ENCODE measurements around the gene CACNA1A. TPM values are rescaled to one million over a fixed set of nuclear protein-coding genes. Genes with fewer than 3 reads are reported as not detected.
"Not testable (repeated sequence)": the region's sequence is repeated elsewhere in the genome, so short reads cannot be mapped to it uniquely, and the experiment has no call there.

CACNA1A gene
- polyA plus RNA-seq, 1 donor from 2014 or later, result 3.1 TPM

DNA sequence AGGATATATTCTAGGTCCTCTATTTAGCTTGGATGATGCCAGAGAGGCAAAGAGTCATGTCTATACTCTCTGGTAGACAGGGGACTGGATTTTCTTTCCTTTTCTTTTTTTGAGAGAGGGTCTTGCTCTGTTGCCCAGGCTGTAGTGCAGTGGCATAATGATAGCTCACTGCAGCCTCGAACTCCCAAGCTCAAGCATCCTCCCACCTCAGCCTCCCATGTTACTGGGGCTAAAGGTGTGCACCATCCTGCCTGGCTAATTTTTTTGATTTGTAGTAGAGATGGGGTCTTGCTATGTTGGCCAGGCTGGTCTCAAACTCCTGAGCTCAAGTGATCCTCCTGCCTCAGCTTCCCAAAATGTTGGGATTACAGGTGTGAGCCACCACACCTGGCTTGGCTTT lies 249.9 kb downstream of the CACNA1A start:
- H3K36me3 Mint-ChIP-seq, H3K4me3 Mint-ChIP-seq, H3K4me1 Mint-ChIP-seq, H3K27me3 Mint-ChIP-seq, H3K9me3 Mint-ChIP-seq, H3K27ac Mint-ChIP-seq: not testable (repeated sequence)

DNA sequence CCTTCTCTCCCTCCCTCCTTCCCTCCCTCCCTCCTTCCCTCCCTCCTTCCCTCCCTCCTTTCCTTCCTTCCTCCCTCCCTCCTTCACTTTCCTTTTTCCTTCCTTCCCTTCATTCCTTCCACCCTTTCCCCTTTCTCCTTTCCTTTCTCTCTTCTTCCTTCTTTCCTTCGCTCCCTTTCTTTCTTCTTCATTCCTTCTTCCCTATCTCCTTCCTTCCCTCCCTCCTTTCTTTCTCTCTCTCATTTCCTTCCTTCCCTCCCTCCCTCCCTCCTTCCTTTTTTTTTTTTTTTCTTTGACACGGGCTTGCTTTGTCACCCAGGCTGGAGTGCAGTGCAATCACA lies 250.6 kb downstream of the CACNA1A start:
- Mint-ChIP-seq H3K4me1 (peaks cover 1 to 3% (median 1%) of the 10 kb centered on the region in 3 donors), H3K27me3 (peaks cover 5% of the 10 kb centered on the region), H3K9me3 (no peaks in the 10 kb centered on the region)

DNA sequence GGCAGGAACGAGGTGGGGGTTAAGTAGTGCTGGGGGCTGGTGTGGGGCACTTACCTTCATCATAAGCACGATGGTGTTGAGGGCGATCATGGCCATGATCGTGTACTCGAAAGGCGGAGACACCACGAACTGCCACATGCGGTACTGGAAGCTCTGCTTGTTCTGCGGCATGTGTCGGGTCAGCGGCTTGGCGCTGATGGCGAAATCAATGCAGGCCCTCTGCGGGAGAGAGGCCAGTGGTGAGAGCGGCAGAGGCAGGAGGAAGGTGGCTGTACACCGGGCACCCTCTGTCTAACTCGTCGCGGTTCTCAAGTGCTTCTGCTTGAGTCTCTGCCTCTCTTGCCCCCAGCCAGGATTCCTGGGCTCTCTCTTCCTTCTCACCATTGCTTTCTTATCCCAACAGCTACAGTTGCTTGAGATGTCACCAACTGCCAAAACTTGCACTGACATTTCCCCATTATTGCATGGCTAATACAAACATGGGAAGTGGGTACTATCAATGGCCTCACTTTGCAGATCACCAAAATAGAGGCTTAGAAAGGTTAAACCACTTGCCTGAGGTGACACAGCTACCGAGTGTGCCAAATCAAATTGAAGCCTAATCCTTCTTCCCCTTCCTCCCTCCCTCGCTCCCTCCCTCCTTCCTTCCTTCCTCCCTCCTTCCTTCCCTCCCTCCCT lies 251.1 kb downstream of the CACNA1A start:
- Mint-ChIP-seq H3K36me3 (peaks cover 2% of the 10 kb centered on the region), H3K27ac (no peak overlapping the region), H3K9me3 (no peaks in the 10 kb centered on the region), H3K4me1 (peaks cover 0 to 1% (median 1%) of the 10 kb centered on the region in 3 donors), H3K4me3 (no peak overlapping the region), H3K27me3 (peaks cover 5% of the 10 kb centered on the region)

More for the DNA sequence above, 250.6 kb downstream of the CACNA1A start:
- H3K4me3 Mint-ChIP-seq, result no peak overlapping the region
- H3K27ac Mint-ChIP-seq, result no peak overlapping the region
- peaks cover 2% of the 10 kb centered on the region for H3K36me3 Mint-ChIP-seq

DNA sequence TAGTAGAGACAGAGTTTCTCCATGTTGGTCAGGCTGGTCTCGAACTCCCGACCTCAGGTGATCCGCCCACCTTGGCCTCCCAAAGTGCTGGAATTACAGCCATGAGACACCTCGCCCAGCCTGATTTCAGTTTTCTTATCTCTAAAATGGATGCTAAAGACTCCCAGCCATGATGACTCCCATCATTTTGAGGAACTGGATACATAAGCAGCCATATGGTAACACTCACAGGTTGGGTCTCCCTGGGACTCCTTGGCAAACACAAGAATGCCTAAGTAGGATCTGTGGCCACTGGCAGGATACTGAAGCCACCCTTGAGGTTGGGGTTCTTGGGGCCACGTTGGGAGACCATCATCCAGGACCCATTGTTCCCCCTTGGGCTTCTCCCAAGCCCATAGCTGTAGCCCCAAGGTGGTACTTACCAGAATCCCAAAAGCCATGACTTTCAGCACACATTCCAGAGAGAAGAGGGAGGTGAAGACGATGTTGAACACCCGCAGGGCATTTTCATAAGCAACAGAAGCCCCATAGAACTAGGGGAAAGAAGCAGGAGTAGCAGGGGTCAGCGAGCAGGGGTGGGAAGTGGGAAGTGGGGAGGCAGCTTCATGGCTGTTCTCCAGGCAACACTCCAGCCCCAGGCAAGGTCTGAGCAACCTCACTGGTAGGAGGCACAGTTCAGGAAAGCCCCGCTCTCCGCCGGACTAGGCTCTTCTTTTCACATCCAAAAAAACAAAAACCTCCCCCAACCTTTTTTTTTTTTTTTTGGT lies 253.5 kb downstream of the CACNA1A start:
- no peaks in the 10 kb centered on the region for H3K36me3 Mint-ChIP-seq
- H3K4me3 Mint-ChIP-seq, result no peak overlapping the region
- no peak overlapping the region for H3K27ac Mint-ChIP-seq

DNA sequence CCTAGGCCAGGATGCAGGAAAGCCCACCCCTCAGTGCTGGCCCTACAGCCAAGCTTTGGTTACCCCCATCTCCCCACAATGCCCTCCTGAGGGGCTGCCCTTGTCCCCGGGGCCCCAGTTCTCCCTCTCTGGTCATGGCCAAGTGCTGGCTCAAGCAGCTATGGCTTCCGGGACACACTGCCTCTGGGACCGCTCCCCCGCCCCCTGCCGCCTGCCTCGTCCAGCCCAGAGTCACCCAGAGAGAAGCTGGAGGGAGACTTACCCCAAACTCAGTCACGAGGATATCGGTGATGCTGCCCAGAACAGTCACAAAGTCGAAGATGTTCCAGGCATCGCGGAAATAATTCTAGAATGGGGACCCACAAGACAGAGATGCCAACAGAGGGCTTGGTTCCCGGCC lies 261.4 kb downstream of the CACNA1A start:
- Mint-ChIP-seq H3K4me1 (peaks cover 5 to 19% (median 16%) of the 10 kb centered on the region in 3 donors), H3K36me3 (no peaks in the 10 kb centered on the region), H3K27ac (no peak overlapping the region), H3K9me3 (no peaks in the 10 kb centered on the region), H3K27me3 (peaks cover 1% of the 10 kb centered on the region), H3K4me3 (no peak overlapping the region)

More for the DNA sequence above, 253.5 kb downstream of the CACNA1A start:
- peaks cover 6% of the 10 kb centered on the region for H3K27me3 Mint-ChIP-seq
- peaks cover 0 to 6% (median 0%) of the 10 kb centered on the region in 3 donors for H3K4me1 Mint-ChIP-seq
- H3K9me3 Mint-ChIP-seq, result no peaks in the 10 kb centered on the region

DNA sequence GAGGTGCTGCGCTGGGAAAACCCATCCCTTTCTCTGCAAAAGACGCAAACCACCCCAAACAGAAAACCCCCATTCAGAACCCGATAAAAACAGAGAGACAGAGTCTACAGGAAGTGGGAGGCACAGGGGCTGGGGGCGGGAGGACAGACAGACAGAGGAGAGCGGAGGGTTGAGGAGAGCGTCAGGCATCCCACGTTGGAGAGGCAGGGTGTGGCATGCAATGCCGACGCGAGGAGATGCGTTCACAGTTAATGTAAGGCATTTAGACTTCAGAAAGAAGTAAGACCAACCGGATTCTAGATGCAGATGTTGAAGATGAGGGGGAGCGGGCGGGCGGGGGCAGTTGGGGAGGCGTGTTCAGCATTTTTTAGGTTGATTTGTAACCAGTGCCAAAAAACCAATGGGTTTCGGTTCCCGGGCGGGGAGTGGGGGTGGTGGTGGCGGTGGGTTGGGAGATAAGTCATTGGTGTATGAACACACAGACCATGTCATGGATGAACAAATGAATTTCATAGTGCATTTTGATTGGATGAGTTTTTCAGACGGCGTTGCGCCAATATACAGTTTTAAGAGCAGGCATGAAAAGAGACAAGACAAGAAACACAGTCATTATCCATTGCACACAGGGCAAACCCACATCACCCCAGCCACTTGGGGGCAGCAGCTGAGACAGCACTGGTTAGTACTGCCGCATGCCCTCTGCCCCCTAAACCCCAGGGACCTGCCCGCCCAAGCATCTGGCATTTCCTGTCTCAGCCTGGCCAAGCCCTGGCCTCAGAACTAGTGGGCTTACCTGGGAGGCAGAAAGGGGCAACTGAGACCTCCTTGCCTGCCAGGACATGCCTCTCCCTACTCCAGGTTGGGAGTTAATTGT lies 264.8 kb downstream of the CACNA1A start:
- H3K4me3 Mint-ChIP-seq, result no peak overlapping the region
- H3K27ac Mint-ChIP-seq, result no peak overlapping the region
- no peaks in the 10 kb centered on the region for H3K9me3 Mint-ChIP-seq
- H3K4me1 Mint-ChIP-seq, result peaks cover 10 to 16% (median 14%) of the 10 kb centered on the region in 3 donors
- H3K36me3 Mint-ChIP-seq, result peaks cover 4% of the 10 kb centered on the region
- H3K27me3 Mint-ChIP-seq, result no peaks in the 10 kb centered on the region

DNA sequence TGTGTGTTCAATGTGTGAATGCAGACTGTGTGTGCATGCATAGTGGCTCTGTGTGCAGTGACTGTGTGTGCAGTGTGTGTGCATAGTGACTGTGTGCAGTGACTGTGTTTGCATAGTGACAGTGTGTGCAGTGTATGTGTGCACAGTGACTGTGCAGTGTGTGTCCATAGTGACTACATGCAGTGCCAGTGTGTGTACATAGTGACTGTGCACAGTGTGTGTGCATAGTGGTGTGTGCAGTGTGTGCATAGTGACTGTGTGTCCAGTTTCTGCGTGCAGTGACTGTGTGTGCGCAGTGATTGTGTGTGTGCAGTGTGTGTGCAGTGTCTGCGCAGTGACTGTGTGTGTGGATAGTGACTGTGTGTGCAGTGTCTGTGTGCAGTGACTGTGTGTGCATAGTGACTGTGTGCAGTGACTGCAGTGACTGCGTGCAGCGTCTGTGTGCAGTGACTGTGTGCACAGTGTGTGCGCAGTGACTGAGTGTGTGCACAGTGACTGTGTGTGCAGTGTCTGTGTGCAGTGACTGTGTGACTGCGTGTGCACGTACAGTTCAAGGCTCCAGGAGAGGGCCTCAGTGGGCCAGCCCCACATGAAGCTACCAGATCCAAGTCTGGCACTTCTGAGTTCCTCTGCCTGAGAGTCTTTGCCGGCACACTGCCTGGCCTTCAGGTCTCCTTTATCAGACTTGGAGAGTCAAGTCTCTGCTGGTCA lies 265.8 kb downstream of the CACNA1A start:
- Mint-ChIP-seq H3K4me3 (peak overlapping the region in 1 of 4 donors; percentile 71), H3K9me3 (peaks cover 0 to 6% (median under 1%) of the 10 kb centered on the region in 3 donors), H3K4me1 (peaks cover 11 to 16% (median 14%) of the 10 kb centered on the region in 3 donors), H3K27me3 (no peaks in the 10 kb centered on the region), H3K27ac (no peak overlapping the region), H3K36me3 (peaks cover 4% of the 10 kb centered on the region)

DNA sequence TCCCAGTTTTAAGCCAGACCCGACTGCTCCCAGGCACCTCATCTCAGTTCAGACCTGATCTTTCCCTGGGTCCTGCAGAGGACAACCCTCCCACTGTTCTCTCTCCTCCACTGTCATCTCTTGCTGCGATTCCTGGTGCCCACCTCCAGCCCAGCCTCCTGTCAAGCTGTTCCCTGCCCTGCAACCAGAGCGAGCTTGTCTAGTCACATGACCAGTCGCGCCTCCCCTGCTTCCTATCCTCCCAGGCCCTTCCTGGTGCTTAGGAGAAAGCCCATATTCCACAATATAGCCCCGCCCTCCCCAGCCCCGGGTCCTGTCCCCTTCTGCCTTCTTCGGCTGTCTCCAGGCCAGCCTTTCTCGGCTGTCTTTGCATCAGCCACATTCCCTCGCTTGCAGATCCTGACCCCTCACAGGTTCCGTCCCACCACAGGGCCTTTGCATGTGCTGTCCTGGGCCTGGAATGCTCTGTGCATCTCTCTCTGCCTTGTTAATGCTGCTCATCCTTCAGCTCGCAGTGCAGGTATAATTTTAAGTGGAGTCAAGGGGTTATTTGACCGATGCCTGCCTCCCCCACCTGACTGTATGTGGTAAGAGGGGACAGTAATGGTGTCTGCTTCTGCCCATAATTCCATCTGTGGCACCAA lies 267.3 kb downstream of the CACNA1A start:
- Mint-ChIP-seq H3K4me3 (peak overlapping the region in 1 of 4 donors; percentile 29), H3K27me3 (no peaks in the 10 kb centered on the region), H3K4me1 (peaks cover 20 to 25% (median 23%) of the 10 kb centered on the region in 3 donors), H3K9me3 (peaks cover 1 to 8% (median 8%) of the 10 kb centered on the region in 3 donors), H3K36me3 (peaks cover 5% of the 10 kb centered on the region), H3K27ac (no peak overlapping the region)

DNA sequence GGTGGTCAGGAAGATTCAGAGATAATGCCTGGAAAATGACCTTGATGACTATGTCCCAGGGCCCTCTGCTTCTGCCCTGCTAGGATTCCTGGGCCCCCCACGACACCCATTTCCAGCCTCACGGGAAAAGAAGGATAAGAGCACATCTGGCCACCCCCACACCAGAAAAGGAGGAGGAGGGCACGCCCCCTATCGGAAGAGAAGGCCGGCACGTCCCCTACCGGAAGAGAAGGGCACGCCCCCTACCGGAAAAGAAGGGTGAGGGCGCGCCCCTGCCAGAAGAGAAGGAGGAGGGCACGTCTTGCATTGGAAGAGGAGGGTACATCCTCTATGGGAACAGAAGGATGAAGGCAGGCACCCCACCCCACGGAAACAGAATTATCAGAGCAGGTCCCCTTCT lies 271.8 kb downstream of the CACNA1A start:
- H3K9me3 Mint-ChIP-seq, result peaks cover 1 to 8% (median 8%) of the 10 kb centered on the region in 3 donors
- H3K4me1 Mint-ChIP-seq, result peaks cover 10 to 17% (median 14%) of the 10 kb centered on the region in 3 donors
- H3K27me3 Mint-ChIP-seq, result peaks cover 2% of the 10 kb centered on the region
- H3K4me3 Mint-ChIP-seq, result peak overlapping the region in 3 of 4 donors; percentile 68 to 81 (median 80)
- H3K36me3 Mint-ChIP-seq, result peaks cover 5% of the 10 kb centered on the region
- H3K27ac Mint-ChIP-seq, result peak overlapping the region in 1 of 3 donors; percentile 64

DNA sequence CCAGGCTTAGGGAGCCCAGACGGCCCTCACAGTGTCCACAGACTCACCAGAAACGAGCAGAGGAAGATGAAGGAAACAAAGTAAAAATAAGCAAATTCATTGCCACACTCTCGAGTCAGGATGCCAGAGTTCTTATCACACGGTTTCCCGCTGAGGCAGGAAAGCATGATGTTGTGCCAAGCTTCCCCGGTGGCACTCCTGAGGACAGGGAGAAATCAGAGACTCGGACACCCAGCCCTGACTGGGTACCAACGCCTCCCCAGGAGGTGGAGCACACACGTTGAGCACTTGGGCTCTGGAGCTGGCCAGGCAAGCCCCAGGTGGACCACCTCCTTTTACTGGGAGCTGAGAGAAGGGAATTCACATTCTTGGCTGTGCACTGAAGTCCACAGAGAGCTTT lies 274.6 kb downstream of the CACNA1A start:
- H3K27me3 Mint-ChIP-seq, result peaks cover 7% of the 10 kb centered on the region

DNA sequence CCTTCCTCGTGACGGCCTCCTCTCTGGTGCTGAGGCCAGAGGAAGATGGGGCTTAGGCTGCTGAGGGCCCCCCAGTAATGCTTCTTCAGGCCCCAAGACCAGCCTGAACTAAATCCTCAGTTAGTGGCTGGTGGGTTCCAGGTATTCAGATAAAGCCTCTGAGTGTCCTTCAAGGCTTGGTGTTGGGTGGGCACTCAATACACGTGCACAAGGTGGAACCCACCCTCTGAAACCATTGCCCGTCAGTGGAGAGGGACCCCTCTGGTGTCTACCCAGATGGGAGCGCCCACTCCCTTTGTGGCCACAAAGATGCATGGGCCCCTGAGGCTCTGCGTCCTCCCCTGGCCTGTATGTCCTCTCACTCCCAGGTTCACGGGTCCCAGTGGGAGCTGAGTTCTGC lies 277.0 kb downstream of the CACNA1A start:
- H3K27ac Mint-ChIP-seq, result no peak overlapping the region
- H3K4me3 Mint-ChIP-seq, result no peak overlapping the region
- H3K4me1 Mint-ChIP-seq, result peaks cover 1 to 5% (median 5%) of the 10 kb centered on the region in 3 donors
- H3K36me3 Mint-ChIP-seq, result no peaks in the 10 kb centered on the region
- H3K9me3 Mint-ChIP-seq, result no peaks in the 10 kb centered on the region
- H3K27me3 Mint-ChIP-seq, result peaks cover 12% of the 10 kb centered on the region

More for the DNA sequence above, 274.6 kb downstream of the CACNA1A start:
- Mint-ChIP-seq H3K27ac (no peak overlapping the region), H3K4me3 (no peak overlapping the region), H3K4me1 (peaks cover 10 to 14% (median 13%) of the 10 kb centered on the region in 3 donors), H3K9me3 (peaks cover 1 to 8% (median 8%) of the 10 kb centered on the region in 3 donors), H3K36me3 (peaks cover 2% of the 10 kb centered on the region)

DNA sequence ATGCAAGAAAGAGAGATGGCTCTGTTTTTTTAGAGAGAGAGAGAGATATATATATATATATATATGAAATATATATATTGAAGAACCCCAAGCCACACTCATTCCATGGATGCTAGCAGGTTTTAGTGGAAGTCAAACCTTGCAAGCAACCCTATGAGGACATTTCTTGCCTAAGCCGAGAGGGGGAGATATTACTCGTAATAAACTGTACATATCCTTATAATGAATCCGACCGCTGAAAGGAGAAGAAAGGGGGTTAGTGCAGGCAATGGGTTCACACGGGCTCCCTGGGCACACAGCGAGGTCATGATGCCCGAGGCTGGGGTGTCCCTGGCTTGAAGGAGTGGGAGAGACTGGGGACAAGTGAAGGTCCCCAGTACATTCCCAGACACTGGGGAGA lies 277.7 kb downstream of the CACNA1A start:
- Mint-ChIP-seq H3K27ac (no peak overlapping the region), H3K36me3 (no peaks in the 10 kb centered on the region), H3K27me3 (peaks cover 12% of the 10 kb centered on the region), H3K9me3 (no peaks in the 10 kb centered on the region), H3K4me3 (no peak overlapping the region), H3K4me1 (peaks cover 0 to 5% (median 5%) of the 10 kb centered on the region in 3 donors)

DNA sequence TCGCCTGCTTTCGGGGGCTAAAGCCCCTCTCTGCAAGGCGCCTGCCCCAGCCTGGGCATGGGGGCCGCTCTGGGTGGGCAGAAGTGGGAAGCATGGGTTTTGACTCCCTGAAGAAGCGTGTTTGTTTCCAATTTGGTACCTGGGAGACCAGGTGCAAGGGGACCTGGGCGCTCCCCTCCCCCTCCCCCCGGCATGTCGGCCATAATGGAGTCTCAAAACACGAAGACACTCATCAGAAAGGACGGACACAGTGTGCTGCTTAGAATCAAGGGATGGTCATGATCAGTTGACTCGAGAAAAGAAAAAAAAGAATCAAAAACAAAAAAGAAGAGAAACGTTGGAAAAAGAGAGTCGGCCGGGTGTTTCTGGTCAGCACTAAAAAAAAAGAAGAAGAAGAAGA lies 279.3 kb downstream of the CACNA1A start:
- Mint-ChIP-seq H3K36me3 (no peaks in the 10 kb centered on the region), H3K4me3 (no peak overlapping the region), H3K9me3 (no peaks in the 10 kb centered on the region), H3K27ac (no peak overlapping the region), H3K27me3 (peaks cover 12% of the 10 kb centered on the region), H3K4me1 (peaks cover 0 to 5% (median 2%) of the 10 kb centered on the region in 3 donors)
